ENCODE measurements around the gene FOXP1.

FOXP1 gene

GRCh38 chr3:71145954-71146353 is 437.6 kb downstream of the FOXP1 start:
- H3K27ac ChIP-seq, result no peak overlapping the region
- TF ChIP-seq CTCF (IDR thresholded peaks at IDR 0.05), result no peak
- H3K4me1 ChIP-seq (ENCODE audit: control insufficient read depth in 1 of 2, insufficient read depth in 1 of 2, low read depth in 1 of 2, low read length in 1 of 2), result peaks cover 9 to 13% of the 10 kb centered on the region in 2 experiments
- H3K36me3 ChIP-seq, result no peaks in the 10 kb centered on the region
- no peaks in the 10 kb centered on the region for H3K9me3 ChIP-seq
- no peak overlapping the region for H3K4me3 ChIP-seq (ENCODE audit: low read depth in 1 of 2, low read length in 1 of 2)
- H3K27me3 ChIP-seq, result no peaks in the 10 kb centered on the region

GRCh38 chr3:71144525-71145253 is 438.8 kb downstream of the FOXP1 start:
- Histone ChIP-seq H3K27me3 (no peaks in the 10 kb centered on the region), H3K36me3 (no peaks in the 10 kb centered on the region), H3K4me1 (ENCODE audit: control insufficient read depth in 1 of 2, insufficient read depth in 1 of 2, low read depth in 1 of 2, low read length in 1 of 2) (peaks cover 9 to 13% of the 10 kb centered on the region in 2 experiments), H3K27ac (no peak overlapping the region), H3K4me3 (ENCODE audit: low read depth in 1 of 2, low read length in 1 of 2) (no peak overlapping the region), H3K9me3 (no peaks in the 10 kb centered on the region)
- no peak for TF ChIP-seq CTCF (IDR thresholded peaks at IDR 0.05)

GRCh38 chr3:71143493-71143892 is 440.0 kb downstream of the FOXP1 start:
- no peaks in the 10 kb centered on the region for H3K9me3 ChIP-seq
- no peaks in the 10 kb centered on the region for H3K36me3 ChIP-seq
- H3K4me3 ChIP-seq (ENCODE audit: low read depth in 1 of 2, low read length in 1 of 2), result no peak overlapping the region
- H3K4me1 ChIP-seq (ENCODE audit: control insufficient read depth in 1 of 2, insufficient read depth in 1 of 2, low read depth in 1 of 2, low read length in 1 of 2), result peaks cover 9 to 13% of the 10 kb centered on the region in 2 experiments
- peak overlapping the region; percentile 50 for H3K27ac ChIP-seq
- TF ChIP-seq CTCF (IDR thresholded peaks at IDR 0.05), result no peak
- no peaks in the 10 kb centered on the region for H3K27me3 ChIP-seq

GRCh38 chr3:71142441-71143161 is 440.9 kb downstream of the FOXP1 start:
- Histone ChIP-seq H3K4me3 (ENCODE audit: low read depth in 1 of 2, low read length in 1 of 2) (no peak overlapping the region), H3K4me1 (ENCODE audit: control insufficient read depth in 1 of 2, insufficient read depth in 1 of 2, low read depth in 1 of 2, low read length in 1 of 2) (peaks cover 9 to 13% of the 10 kb centered on the region in 2 experiments), H3K36me3 (no peaks in the 10 kb centered on the region), H3K9me3 (no peaks in the 10 kb centered on the region), H3K27me3 (no peaks in the 10 kb centered on the region), H3K27ac (peak overlapping the region; percentile 50)
- TF ChIP-seq CTCF (IDR thresholded peaks at IDR 0.05), result no peak

- H3K4me3 ChIP-seq (ENCODE audit: low read depth in 1 of 2, low read length in 1 of 2), result no peak overlapping the region
- H3K9me3 ChIP-seq, result no peaks in the 10 kb centered on the region
- no peak for TF ChIP-seq CTCF (IDR thresholded peaks at IDR 0.05)
- no peak overlapping the region for H3K27ac ChIP-seq
- no peaks in the 10 kb centered on the region for H3K36me3 ChIP-seq
- H3K4me1 ChIP-seq (ENCODE audit: control insufficient read depth in 1 of 2, insufficient read depth in 1 of 2, low read depth in 1 of 2, low read length in 1 of 2), result peaks cover 9 to 13% of the 10 kb centered on the region in 2 experiments
- no peaks in the 10 kb centered on the region for H3K27me3 ChIP-seq
Observed at GRCh38 chr3:71140477-71140876, 443.1 kb downstream of the FOXP1 start.
